TTC549 (cell line): Measurements from ENCODE around the gene MXRA5.
"Not testable (repeated sequence)": the region's sequence is repeated elsewhere in the genome, so short reads cannot be mapped to it uniquely, and the experiment has no call there.

Experiments used
- FAIRE-seq: peaks from 2 replicates; lab custom pipeline; 2012; peaks lifted over from hg19 to GRCh38; lab: Jason Lieb, UNC

MXRA5 gene

DNA sequence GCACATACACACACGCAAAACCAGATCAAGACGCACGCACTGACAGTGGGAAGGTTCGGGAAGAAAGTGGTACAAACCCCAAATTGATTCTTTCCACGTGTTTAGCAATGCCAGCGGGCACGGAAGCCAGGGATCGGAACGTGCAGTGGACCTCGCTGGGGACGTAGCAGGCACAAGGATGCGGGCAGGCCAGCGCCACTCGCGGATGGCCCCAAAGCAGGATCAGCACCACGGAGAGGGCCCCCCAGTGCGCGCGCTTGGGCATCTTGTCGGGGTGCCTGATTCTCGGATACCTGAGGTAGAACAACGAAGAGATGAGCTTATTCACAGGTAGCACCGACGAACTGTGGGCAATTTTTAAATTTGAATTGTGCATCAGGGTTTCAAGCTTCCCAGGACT lies 2.9 kb downstream of the MXRA5 start:
- not testable (repeated sequence) for FAIRE-seq

DNA sequence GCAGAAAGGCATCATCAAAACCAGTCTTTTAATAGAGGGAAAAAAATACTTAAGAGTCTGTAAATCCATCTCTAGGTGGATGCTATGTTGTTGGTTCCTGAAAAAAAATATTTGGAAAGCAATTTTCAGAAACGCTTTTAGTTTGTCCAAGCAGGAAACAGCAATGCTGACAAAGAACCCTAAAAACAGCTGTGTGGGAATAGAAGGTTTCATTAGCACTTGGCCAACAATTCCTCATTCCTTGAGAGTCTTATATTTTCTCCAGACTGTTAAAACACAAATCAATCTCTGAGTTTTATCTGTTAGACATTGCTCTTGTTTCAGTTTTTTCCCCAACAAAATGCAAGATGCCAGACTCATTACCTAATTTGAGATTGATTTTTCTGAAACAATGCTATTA lies 6.4 kb downstream of the MXRA5 start:
- no peak for FAIRE-seq

DNA sequence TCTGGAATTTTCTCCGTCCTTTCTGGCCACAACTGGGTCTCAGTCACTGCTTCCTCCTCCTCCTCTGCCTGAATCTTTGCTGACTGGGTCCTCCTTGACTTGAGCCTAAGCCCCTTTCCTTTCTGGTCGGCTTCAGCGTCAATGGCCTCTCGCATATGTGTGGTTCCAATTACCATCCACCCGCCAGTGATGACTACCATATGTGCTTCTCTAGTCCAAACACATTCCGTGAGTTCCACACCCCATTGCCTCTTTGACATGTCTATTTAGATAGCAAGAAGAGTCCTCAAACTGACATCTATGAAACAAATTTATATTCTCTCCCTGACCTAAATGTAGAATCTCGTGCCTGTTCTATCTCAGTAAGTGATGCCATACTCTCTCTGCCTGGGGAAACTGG lies 19.8 kb downstream of the MXRA5 start:
- no peak for FAIRE-seq

DNA sequence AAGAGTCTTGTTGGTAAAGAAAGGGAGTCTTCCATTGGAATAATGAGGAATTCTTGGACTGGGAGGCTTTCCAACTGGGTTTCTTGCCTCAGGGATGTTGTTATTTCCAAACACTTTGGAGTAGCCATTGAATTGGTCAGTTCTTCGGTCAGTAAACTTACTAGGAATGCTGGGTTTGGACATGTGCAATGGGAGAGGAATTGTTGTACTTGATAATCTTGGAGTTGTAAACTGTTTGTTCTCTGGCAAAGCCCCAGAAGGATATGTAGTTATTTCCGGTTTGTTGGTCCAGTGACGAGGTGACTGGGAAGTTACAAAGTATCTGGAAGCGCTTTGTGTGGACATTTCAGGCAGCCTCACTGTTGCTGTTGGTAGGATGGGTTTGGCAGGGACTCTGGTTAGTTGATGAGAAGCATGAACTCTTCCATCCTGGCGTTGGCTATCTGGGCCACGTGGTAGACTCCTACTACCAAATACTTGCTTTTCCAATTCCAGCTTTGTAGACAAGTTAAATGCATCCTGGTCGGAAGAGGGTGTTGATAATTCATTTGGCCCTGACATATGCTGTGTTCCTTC lies 25.9 kb downstream of the MXRA5 start:
- no peak for FAIRE-seq

DNA sequence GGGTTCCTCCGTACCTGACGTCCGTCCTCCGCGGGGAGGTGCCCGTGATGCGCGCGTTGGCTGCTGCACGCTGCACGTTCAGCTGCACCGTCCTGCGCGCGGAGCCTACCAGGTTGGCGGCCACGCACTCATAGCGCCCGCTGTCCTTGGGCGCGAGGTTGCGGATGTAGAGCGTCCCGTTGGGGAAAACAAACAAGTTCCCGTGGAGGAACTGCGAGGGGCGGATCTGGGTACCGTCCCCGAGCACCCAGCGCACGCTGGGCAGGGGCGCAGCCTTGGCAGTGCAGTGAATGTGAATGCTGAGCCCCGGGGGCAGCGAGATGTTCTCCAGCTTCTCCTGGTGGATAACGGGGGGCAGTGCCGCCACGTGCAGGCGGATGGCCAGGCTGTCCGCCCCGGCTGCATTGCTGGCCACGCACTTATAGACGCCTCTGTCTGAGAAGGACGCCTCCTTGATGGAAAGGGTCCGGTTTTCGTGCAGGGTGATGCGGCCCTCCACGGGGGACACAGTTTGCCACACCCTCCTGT lies 29.2 kb downstream of the MXRA5 start:
- FAIRE-seq = no peak

DNA sequence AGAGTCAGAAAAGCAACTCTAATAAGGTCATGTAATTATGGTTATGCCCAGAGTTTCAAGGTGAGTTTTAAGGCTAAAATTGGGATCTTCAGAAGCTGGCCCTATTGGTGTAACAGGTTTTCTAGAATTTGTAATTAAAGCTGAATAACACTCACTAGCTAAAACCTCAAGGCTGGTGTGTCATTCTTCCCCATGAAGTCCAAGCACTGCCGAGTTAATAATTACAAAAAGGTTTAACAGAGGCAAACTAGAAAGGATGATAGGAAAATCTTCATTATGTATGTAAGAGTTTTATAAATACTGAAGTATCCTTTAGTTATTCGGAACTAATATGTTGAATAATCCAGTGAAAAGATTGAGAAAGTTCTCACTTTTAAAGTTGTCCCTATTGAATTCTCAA lies 34.3 kb downstream of the MXRA5 start:
- no peak for FAIRE-seq

DNA sequence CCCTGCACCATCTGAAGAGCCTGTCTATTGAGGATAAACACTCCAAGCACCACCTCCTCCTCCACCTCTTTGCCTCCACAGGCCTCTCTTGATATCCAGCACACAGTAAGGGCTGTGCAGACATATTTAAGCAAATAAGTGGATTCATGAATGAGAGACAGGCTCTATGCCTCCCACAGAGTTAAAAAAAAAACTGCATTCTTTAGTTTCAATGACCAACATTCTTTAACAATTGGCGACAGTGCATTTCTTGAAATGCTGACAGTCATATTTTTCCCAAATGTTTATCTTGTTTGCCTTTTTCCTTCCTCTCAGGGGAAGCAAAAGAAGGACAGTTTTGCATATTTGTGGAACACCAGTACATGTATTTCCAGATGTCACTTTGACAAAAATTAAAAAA lies 38.6 kb downstream of the MXRA5 start:
- no peak for FAIRE-seq

DNA sequence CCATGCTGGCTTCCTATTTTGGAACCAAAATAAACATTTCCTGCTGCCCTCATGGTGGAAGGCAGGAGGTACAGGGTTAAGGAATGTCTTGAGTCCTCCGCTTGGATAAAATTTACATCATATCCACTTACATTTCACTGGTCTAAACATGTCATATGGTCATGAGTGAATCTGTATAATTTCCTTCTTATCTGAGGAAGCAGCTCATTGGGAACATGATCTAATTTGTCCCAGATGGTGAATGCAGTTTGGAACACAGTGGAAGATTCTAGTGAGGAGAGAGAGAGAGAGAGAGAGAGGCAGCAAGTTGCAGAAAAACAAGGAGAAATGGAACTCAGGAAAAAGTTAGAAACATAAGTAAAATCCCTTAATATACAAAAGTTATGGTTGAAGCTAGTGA lies 46.8 kb downstream of the MXRA5 start:
- no peak for FAIRE-seq

DNA sequence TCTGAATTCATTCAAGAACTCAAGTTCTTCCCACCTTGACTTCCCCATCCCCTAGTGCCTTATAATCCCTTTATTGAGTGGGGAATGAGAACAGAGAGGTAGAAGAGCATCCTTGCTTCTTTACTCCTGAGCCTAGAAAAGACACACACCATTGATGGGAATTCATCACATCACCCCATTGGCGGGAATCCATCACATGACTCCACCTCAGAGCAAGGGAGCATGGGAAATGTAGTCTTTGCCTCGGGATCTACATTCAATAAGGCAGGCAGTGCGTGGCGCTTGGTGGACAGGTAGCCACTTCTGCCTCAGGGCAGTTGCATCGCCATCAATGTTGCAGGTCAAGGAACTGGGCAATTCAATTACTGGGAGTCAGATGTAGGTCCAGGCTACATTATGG lies 50.7 kb downstream of the MXRA5 start:
- no peak for FAIRE-seq

DNA sequence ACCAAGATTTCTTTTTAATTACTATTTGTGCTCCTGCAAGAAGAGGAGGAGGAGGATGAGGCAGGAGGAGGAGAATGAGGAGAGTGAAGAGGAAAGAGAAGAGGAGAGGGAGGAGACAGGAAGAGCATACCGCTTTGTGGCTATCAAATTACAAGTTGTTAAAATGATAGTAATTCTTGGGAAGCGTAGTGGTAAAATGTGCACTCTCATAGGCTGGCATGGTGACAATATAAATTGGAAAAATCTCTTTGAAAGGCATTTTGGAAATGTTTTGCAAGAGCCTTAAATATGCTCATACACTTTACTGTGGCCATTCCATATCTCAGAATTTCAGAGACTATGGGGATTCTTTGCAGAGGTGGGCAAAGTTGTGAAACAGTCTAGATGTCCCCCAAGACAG lies 53.2 kb downstream of the MXRA5 start:
- no peak for FAIRE-seq

DNA sequence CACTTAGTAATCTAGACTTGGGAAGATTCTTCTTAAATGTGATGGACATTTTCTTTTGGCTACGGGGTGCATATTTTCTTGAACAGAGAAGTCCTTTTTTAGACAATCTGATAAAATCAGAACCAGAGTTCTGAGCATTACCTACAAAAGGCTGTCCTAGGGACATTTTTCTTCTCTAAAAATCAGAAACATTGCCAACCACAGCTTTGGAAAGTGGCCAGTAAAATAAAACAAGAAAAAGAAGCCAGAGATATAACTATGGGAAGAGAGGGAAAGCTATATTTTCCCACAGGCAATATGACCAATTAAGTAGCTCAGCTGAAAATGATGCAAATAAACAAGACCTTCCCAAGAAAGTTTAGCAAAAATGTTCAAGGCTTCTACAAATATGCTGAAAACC lies 55.9 kb downstream of the MXRA5 start:
- FAIRE-seq = no peak

DNA sequence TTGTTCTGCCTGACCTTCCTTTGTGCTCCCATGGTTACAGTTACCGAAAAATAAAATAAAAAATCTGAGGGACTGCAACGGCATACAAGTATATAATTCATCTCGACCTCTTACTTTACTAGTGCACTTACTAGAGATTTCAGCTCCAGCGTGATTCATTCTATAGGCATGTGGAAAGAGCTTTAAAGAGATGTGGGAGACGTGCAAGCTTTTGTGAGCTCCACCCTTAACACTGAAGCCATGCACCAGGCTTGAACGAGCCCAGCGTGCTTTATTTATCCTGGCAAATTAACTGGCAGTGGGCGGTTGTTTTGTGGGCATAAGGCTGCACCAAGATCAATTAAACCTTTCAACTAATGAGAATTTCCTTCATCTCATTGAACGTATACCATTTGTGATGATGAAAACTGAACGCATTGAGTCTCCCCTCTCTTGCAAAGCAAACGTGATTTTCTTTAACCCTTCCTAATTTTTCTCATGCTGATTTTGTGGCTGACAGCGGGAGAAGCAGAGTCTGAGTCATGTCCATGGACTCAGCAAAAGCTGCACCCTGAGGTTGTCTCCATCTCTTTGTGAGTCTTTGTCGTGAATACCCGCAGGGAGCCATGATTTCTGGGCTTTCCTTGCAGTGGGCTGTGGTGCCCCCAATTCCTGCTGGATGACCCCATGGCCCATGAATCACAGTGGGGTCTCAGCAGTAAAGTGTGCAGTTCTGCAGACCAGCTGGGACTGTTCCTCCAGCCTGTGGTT lies 60.1 kb downstream of the MXRA5 start:
- FAIRE-seq = no peak

DNA sequence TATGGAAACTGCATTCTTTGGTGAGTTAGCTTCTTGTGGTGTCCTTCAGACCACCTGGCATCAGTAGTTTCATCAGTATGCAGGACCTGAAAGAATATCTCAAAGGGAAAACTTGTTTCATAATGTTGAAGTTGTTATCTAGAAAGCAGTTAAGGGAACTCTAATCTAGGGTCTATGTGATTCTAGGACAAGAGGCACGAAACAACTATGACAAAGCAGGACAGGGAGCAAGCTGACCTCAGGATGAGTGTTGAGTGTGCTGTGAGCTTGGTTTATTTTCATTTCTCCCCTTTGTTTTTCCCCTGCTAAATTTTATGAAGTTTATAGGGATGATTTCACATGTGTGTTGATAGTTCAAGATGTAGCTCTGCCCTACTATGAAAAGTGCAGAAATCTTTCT lies 65.7 kb downstream of the MXRA5 start:
- FAIRE-seq = no peak

DNA sequence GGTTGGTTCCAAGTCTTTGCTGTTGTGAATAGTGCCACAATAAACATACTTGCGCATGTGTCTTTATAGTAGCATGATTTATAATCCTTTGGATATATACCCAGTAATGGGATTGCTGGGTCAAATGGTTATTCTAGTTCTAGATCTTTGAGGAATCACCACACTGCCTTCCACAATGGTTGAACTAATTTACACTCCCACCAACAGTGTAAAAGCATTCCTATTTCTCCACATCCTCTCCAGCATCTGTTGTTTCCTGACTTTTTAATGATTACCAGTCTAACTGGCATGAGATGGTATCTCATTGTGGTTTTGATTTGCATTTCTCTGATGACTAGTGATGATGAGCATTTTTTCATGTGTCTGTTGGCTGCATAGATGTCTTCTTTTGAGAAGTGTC lies 72.8 kb downstream of the MXRA5 start:
- not testable (repeated sequence) for FAIRE-seq

DNA sequence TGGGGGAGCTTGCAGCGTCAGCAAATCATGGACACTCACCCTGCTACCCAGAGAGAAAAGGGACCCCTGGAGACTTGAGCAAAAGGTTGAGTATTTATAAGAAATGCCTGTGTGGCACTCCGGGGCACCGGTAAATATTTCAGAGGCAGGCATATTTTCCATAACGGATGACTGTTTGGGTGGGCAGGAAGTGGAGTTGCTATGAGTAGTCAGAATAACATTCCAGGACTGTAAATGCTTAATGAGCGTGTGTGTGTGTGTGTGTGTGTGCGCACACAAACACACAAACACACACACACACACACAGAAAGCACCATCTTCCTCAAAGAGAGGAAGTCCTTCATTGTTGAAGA lies 74.6 kb downstream of the MXRA5 start:
- no peak for FAIRE-seq

DNA sequence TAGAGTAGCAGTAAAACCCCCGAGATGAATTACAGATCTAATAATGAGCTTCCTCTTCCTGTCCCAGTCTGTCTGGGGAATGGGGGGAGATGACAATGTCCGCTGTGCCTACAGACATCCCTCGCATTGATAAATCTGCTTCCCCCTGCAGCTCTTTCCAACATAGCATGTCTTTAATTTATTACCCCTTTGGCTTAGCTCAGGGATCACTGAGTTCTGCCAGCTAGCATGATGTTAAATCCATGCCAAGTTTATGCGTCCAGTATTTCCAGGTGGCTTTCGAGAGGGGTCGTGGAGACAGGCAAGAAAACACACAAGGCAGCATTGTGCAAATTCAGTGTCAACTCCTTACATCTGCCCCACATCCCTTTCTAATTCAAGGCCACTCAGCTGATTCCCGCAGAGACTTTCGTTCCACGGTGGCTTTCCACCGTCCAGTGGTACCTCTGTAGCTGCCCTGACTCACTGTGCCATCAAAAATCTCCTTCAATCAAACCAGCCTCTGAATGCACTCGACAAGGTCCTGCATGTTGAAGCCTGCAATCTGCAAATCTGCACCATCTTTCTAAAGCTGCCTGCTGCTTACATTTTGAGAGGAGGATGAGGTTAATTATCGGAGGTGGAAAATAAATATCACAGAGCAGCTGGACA lies 75.1 kb downstream of the MXRA5 start:
- FAIRE-seq = no peak

DNA sequence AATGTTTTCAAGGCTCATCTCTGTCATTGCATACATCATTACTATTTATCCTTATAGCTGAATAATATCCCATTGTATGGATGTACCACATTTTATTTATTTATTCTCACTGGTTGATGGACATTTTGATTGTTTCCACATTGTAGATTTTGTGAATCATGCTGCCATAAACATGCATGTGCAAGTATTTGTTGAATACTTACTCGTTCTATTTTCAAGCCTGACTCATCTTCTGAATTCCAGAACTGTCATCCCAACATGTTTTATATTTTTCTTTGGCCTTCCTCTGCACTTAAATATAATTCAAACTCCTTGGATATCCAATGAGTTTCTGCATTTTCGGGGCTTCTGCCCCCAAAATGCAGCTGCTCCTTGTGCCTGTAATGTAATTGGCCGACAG lies 77.6 kb downstream of the MXRA5 start:
- FAIRE-seq = no peak

DNA sequence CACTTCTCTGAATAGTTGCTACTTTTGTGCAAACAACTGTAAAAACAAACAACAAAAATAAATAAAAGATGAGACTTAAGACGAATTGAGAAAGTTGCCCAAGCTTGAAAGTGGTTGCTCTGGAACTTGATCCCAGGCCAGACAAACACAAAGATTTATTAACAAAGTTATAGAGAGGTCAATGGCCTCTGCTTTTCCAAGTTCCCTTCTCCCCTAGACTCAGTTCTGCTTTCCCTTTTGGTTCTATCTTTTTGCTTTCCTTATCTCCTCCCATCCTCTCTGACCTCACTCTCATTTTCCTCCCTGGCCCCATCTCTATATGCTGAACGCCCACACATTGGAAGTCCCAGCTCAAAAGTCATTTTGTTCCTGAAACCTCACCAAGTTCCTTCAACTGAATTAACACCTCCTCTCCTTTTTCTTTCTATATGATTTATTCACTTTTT lies 82.7 kb downstream of the MXRA5 start:
- FAIRE-seq = no peak

DNA sequence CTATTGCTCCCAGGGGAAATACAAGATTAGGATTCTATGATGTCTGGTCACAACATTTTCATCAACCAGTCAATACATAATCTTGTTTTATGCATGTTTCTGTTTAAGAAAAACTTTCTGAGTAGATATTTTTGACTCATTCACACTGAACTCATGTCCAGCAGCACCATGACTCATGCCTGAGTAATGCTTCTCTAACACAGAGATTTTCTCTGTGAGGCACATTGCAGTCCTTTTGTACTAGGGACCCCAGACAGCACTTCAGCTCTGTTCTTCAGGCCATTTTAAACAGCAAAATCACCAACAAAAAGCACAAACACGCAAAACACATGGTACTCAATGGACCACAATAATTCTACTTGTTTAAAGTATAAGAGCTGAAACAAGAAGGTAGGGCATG lies 83.6 kb downstream of the MXRA5 start:
- FAIRE-seq = peak; percentile 87
